OCI-LY7 (cell line): ENCODE measurements around the gene NR3C1. TPM values are rescaled to one million over a fixed set of nuclear protein-coding genes. Genes with fewer than 3 reads are reported as not detected.

ENCODE experiments used
- BruUV-seq: library from RNA; stranded (reverse); fragments of 400-500 nt; replicated peaks from 2 replicates; lab custom pipeline; 2021; lab: Mats Ljungman, UMichigan
- CTCF ChIA-PET: fragments of 300-600 bp; sonication (Branson Sonifier 250); formaldehyde crosslinking; loops from one replicate; lab custom pipeline; 2022; ENCODE audit warnings: antibody characterized with exemption; ENCODE audit not compliant: unreplicated experiment; lab: Charles Lee
- POLR2A ChIA-PET: fragments of 300-600 bp; sonication (Branson Sonifier 250); formaldehyde crosslinking; loops from one replicate; lab custom pipeline; 2022; ENCODE audit warnings: antibody characterized with exemption; lab: Charles Lee
- DNase-seq: peaks from one replicate; pipeline ENCODE4 v3.0.0-alpha.2; 2015; ENCODE audit warnings: low spot score
- H2AFZ ChIP-seq: fragments of 200-600 bp; sonication (generic), shearing (Covaris generic); 2 replicates; pipeline ENCODE4 v1.6.1; 2014; ENCODE audit warnings: mild to moderate bottlenecking, antibody characterized with exemption, low read length, moderate library complexity
- H3K27ac ChIP-seq: fragments of 200-600 bp; sonication (generic); 2 replicates; pipeline ENCODE4 v1.5.1; 2014; ENCODE audit warnings: mixed run types, low read depth, mild to moderate bottlenecking, moderate library complexity, low read length, inconsistent platforms; ENCODE audit not compliant: poor library complexity, severe bottlenecking
- H3K36me3 ChIP-seq: fragments of 200-600 bp; sonication (generic); 2 replicates; pipeline ENCODE4 v1.6.1; 2014; ENCODE audit warnings: mild to moderate bottlenecking, antibody characterized with exemption, low read length, moderate library complexity, mixed read lengths; ENCODE audit not compliant: insufficient read depth
- H3K4me1 ChIP-seq: fragments of 200-600 bp; sonication (generic); 2 replicates; pipeline ENCODE4 v1.5.1; 2014; ENCODE audit warnings: mild to moderate bottlenecking, low read length; ENCODE audit not compliant: insufficient read depth, poor library complexity, severe bottlenecking
- H3K4me2 ChIP-seq: fragments of 200-600 bp; sonication (generic); 2 replicates; pipeline ENCODE4 v1.6.1; 2014; ENCODE audit warnings: mild to moderate bottlenecking, low read length
- H3K4me3 ChIP-seq: fragments of 200-600 bp; sonication (generic); 2 replicates; pipeline ENCODE4 v1.5.1; 2014; ENCODE audit warnings: mild to moderate bottlenecking, low read depth, low read length; ENCODE audit not compliant: poor library complexity, severe bottlenecking
- H3K79me2 ChIP-seq: fragments of 200-600 bp; sonication (generic); 2 replicates; pipeline ENCODE4 v1.6.1; 2016; ENCODE audit warnings: low read depth, mild to moderate bottlenecking, low read length, moderate library complexity, mixed read lengths; ENCODE audit not compliant: insufficient read depth
- H3K9me2 ChIP-seq: fragments of 200-600 bp; sonication (generic); 2 replicates; pipeline ENCODE4 v1.6.1; 2016; ENCODE audit warnings: mild to moderate bottlenecking, low read length, mixed read lengths; ENCODE audit not compliant: insufficient read depth
- H3K9me3 ChIP-seq: fragments of 200-600 bp; sonication (generic); 2 replicates; pipeline ENCODE4 v1.6.1; 2014; ENCODE audit warnings: mild to moderate bottlenecking, mixed run types, low read length, mixed read lengths
- H4K20me1 ChIP-seq: fragments of 200-600 bp; sonication (generic); 2 replicates; pipeline ENCODE4 v1.6.1; 2014; ENCODE audit warnings: mild to moderate bottlenecking, antibody characterized with exemption, low read length, moderate library complexity, mixed read lengths; ENCODE audit not compliant: insufficient read depth
- EZH2phosphoT487 ChIP-seq: fragments of 200-600 bp; sonication (generic); IDR thresholded peaks from 2 replicates; pipeline ENCODE4 v1.6.1; 2018; ENCODE audit warnings: low read depth, borderline replicate concordance, mild to moderate bottlenecking, mixed run types, antibody characterized with exemption, low read length, moderate library complexity, mixed read lengths
- intact Hi-C: fragments of 100-400 bp; cut with micrococcal nuclease; formaldehyde crosslinking; loops from one replicate; pipeline ENCODE4 v1.10.0; 2022; ENCODE audit not compliant: unreplicated experiment
- total RNA-seq, 2 experiments: library from RNA; depleted of rRNA in 1 of 2; stranded (reverse); fragments of >200 nt in 1 of 2; shearing (Covaris generic) in 1 of 2; gene quantifications; 2 replicates each; pipeline ENCODE4 v1.2.3, GENCODE V29; 2014 to 2022
- TF ChIP-seq, protein P1 (sequence below): fragments of 200-600 bp; sonication (generic); conservative IDR thresholded peaks from 2 replicates; pipeline ENCODE4 v1.5.1; 2014; ENCODE audit warnings: mild to moderate bottlenecking, antibody characterized with exemption, low read length, moderate library complexity, mixed read lengths

The NR3C1 gene
- total RNA-seq, 2 experiments from 2014 or later: 45.6 to 106 TPM

DNA sequence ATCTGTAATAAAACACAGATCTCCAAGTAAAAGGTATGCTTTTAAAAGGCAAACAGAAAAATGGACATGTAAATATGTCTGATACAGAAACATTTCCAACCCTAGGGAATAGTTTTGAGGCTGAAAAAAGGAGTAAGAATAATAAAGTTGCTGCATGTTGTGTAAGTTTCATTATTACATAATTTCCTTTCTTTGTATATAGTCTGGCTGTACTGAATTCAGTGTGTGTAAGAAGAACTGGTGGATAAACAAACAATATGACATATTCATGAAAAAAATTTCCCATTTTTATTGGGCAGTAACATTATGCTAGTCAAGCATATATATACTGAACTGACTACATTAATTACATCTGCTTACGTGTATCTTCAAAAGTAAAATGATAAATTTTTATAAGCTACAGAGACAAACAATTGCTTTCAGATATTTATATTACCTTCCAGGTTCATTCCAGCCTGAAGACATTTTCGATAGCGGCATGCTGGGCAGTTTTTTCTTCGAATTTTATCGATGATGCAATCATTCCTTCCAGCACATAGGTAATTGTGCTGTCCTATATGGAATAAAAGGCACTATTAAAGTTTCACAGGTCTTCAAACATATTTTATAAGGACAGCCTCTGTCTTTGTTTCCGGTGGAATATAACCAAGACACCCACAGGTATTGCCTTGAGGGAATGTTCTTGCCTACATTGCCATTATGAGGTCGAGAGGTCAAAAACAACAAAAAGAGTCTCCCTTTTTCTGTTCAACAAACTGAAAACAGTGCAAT lies 93.6 kb downstream of the NR3C1 start:
- H2AFZ ChIP-seq: no peak overlapping the region
- ChIA-PET CTCF (no interaction called here), POLR2A (interaction anchor here (0.6 kb wide), 1 partner anchor 45 kb away, joined by 3 read pairs; no protein-coding TSS in a partner anchor)
- no peaks in the 10 kb centered on the region for H3K9me2 ChIP-seq
- H3K4me3 ChIP-seq: no peak overlapping the region
- H3K36me3 ChIP-seq: peaks cover 92% of the 10 kb centered on the region
- intact Hi-C loops: no loop called here
- no peaks in the 10 kb centered on the region for H4K20me1 ChIP-seq
- no peaks in the 10 kb centered on the region for H3K9me3 ChIP-seq
- no peak for DNase-seq
- peaks cover 16% of the 10 kb centered on the region for H3K4me1 ChIP-seq
- H3K79me2 ChIP-seq: peaks cover 29% of the 10 kb centered on the region; the same call in 1 of the 2 replicates
- H3K27ac ChIP-seq: no peak overlapping the region
- no peak overlapping the region for H3K4me2 ChIP-seq
- BruUV-seq: no TSS peak
- no peak for TF ChIP-seq EZH2phosphoT487
- TF ChIP-seq, protein P1, sequence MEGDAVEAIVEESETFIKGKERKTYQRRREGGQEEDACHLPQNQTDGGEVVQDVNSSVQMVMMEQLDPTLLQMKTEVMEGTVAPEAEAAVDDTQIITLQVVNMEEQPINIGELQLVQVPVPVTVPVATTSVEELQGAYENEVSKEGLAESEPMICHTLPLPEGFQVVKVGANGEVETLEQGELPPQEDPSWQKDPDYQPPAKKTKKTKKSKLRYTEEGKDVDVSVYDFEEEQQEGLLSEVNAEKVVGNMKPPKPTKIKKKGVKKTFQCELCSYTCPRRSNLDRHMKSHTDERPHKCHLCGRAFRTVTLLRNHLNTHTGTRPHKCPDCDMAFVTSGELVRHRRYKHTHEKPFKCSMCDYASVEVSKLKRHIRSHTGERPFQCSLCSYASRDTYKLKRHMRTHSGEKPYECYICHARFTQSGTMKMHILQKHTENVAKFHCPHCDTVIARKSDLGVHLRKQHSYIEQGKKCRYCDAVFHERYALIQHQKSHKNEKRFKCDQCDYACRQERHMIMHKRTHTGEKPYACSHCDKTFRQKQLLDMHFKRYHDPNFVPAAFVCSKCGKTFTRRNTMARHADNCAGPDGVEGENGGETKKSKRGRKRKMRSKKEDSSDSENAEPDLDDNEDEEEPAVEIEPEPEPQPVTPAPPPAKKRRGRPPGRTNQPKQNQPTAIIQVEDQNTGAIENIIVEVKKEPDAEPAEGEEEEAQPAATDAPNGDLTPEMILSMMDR: no peak

DNA sequence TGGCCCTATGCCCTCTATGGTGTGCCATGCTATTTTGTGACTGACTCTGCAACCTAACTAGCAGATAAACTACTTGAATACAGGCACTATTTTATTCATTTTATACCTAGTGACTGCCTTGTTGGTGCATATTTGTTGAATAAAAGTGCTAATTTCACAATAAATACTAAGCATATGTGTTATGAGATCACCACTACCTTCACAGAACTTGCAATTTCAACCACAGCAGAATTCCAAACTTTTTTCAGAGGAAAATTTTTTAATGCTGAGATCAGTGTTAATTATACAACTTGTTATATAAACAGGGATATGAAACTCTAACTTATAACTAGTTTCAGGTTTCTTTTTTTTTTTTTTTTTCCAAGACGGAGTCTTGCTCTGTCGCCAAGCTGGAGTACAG lies 94.8 kb downstream of the NR3C1 start:
- CTCF ChIA-PET: no interaction called here
- Histone ChIP-seq H3K4me1 (peaks cover 5% of the 10 kb centered on the region), H3K4me2 (no peak overlapping the region), H3K36me3 (peaks cover 98% of the 10 kb centered on the region), H2AFZ (no peak overlapping the region), H3K79me2 (peaks cover 26% of the 10 kb centered on the region; the same call in 1 of the 2 replicates), H3K27ac (no peak overlapping the region), H4K20me1 (no peaks in the 10 kb centered on the region), H3K4me3 (no peak overlapping the region), H3K9me2 (no peaks in the 10 kb centered on the region), H3K9me3 (no peaks in the 10 kb centered on the region)
- TF ChIP-seq, protein P1: no peak
- no peak for TF ChIP-seq EZH2phosphoT487
- BruUV-seq: no TSS peak
- DNase-seq: no peak
- intact Hi-C loops: no loop called here
- POLR2A ChIA-PET: interaction anchor here (0.6 kb wide), 1 partner anchor 25 kb away, joined by 3 read pairs; no protein-coding TSS in a partner anchor

DNA sequence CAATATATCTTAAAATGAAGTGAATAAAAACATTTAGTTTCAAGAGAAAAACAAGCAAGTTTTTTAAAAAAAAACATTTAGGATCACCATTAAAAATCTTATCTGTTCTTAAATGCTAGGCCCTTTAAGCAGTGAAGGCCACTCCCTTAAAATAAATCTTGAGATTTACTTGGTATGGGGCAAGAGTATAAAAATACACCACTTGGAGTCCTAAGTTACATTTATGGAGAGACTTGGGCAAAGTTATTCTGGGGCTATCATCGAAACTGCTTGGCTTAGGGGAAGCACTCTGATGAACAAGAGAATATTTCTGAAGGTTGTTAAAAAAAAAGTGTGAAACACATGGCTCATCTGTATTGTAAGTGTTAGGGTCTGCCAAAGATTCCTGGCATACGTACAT lies 97.4 kb downstream of the NR3C1 start:
- Histone ChIP-seq H3K4me3 (no peak overlapping the region), H2AFZ (no peak overlapping the region), H3K4me1 (no peaks in the 10 kb centered on the region), H3K27ac (no peak overlapping the region), H3K79me2 (peaks cover 20% of the 10 kb centered on the region; the same call in 1 of the 2 replicates), H3K9me3 (no peaks in the 10 kb centered on the region), H4K20me1 (no peaks in the 10 kb centered on the region), H3K4me2 (no peak overlapping the region), H3K36me3 (peaks cover 94% of the 10 kb centered on the region), H3K9me2 (no peaks in the 10 kb centered on the region)
- BruUV-seq: no TSS peak
- CTCF ChIA-PET: no interaction called here
- POLR2A ChIA-PET: interaction anchor here (0.6 kb wide), 1 partner anchor 999 kb away, joined by 7 read pairs; no protein-coding TSS in a partner anchor
- DNase-seq: no peak
- TF ChIP-seq, protein P1: no peak
- no peak for TF ChIP-seq EZH2phosphoT487
- intact Hi-C loops: no loop called here
